Erythroblast (primary cell): ENCODE data around the gene HS3ST2.

ENCODE experiments used
- DNase-seq, 2 experiments: peaks; one replicate each; lab custom pipeline; 2025; lab: John Stamatoyannopoulos, UW
- GATA1 ChIP-seq: IDR thresholded peaks from 2 replicates; pipeline ENCODE4 v1.6.1; 2011; ENCODE audit warnings: low read depth, mild to moderate bottlenecking, control low read depth, low read length, moderate library complexity
- POLR2A ChIP-seq: IDR thresholded peaks from 2 replicates; pipeline ENCODE4 v1.6.1; 2011; ENCODE audit warnings: mild to moderate bottlenecking, low read length

Gene HS3ST2

DNA sequence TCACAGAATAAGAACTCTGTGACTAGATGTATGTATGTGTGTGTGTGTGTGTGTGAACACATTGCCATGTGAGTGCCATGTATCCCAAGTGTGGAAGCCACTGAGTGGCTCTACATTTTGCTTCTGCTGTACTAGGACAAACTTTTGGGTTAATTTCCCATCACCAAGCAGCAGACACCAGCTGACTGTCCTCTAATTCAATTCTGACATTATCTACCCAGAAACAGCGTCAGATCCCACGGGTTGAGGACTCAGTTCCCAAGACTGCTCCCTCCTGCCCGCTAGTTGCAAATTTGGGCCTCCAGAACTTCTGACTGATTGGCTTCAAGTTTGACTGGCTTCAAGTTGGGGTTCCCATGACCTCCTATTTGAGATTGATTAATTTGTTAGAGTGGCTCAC lies 29.2 kb downstream of the HS3ST2 start:
- TF ChIP-seq GATA1: no peak
- no peak for TF ChIP-seq POLR2A
- no peak for DNase-seq

DNA sequence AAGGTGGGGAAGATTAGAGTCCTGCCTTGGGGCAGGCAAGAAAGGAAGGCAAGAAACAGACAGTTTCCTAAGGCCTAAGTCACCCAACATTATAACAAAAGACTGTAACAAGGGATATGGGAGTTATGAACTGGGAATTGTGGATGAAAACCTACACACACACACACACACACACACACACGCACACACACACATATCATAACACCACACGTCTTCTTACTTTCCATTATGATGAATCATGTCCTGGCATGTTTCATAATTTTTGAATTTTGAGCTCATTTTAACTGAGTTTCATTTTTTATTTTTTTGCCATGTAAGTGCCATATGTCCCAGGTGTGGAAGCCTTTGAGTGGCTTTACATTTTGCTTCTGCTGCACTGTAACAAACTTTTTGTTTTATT lies 29.9 kb downstream of the HS3ST2 start:
- no peak for DNase-seq
- no peak for TF ChIP-seq POLR2A

DNA sequence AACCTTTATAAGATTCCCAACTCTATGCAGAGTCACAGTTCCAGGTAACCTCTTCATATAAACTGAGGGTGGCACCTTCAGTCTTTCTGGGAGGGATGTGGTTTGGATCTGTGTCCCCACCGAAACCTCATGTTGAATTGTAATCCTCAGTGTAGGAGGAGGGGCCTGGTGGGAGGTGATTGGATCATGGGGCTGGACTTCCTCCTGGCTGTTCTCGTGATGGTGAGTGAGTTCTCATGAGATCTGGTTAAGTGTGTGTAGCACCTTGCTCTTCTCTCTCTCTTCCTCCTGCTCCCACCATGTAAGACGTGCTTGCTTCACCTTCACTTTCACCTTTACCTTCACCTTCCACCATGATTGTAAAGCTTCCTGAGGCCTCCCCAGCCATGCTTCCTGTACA lies 30.5 kb downstream of the HS3ST2 start:
- DNase-seq: no peak
- TF ChIP-seq GATA1: no peak
- no peak for TF ChIP-seq POLR2A

DNA sequence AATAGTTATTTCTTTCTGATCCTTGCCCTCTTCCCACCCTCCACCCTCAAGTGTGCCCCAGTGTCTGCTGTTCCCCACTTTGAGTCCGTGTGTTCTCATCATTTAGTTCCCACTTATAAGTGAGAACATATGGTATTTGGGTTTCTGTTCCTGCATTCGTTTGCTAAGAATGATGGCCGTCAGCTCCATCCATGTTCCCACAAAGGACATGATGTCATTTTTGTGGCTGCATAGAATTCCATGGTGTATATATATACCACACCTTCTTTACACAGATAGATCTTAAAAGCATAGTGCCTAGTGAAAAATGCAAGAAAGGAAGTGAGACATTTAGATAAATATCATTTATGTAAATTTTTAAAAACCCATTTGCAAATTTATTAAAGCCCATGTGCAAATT lies 33.1 kb downstream of the HS3ST2 start:
- DNase-seq: no peak
- no peak for TF ChIP-seq GATA1
- no peak for TF ChIP-seq POLR2A

DNA sequence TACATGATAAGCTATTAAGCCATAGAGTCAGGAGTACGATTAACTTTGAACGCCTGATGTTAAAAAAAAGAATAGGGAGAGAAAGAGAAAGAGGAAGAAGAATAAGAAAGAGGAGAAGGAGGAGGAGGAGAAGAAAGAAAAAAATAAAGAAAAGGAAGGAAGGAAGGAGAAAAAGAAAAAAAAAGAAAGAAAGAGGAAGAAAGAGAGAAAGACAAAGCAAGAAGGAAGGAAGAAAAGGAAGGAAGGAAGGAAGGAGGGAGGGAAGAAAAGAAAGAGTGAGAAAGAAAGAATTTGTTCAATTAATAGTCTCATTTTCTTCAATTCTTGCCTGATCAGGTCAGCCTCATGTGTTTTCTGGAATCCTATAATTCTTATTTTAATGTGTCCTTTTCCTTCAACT lies 33.7 kb downstream of the HS3ST2 start:
- TF ChIP-seq GATA1 (no peak), POLR2A (no peak)
- no peak for DNase-seq

DNA sequence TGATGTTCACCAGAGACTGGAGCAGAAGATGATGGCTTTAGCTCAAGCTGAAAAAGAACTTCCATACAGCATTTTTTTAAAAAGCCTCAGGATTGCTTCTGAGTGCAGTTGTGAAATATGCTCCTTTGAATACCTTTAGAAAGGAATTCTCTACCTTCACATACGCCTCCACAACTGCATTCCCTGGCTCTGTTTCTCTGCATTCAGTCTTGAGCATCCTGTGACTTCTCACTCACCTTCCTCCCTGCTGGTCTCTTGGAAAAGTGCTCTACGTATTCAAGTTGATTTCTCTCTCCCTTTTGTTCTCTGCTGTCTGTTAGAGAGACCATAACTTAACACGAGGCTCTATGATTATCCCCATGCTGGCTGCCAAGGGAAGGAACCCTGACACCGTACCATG lies 34.5 kb downstream of the HS3ST2 start:
- no peak for DNase-seq
- TF ChIP-seq GATA1 (no peak), POLR2A (no peak)

DNA sequence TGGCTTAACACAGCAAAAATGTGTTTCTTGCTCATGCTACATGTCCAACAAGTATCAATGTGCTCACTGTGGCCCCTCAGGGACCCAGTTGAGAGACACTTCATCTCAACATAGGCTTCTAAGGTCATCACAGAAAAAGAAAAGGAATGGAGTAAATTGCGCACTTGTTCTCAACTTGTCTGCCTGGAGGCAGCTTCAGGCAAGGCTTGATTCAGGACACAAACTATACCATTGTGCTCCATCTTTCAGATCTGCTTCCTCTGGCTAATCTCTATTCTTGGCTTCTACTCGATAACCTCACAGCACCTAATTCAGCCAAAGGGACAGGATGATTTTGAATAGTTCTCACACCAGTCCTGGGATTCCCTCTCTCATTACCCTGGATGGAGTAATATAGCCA lies 35.6 kb downstream of the HS3ST2 start:
- DNase-seq: no peak
- no peak for TF ChIP-seq POLR2A
- no peak for TF ChIP-seq GATA1

DNA sequence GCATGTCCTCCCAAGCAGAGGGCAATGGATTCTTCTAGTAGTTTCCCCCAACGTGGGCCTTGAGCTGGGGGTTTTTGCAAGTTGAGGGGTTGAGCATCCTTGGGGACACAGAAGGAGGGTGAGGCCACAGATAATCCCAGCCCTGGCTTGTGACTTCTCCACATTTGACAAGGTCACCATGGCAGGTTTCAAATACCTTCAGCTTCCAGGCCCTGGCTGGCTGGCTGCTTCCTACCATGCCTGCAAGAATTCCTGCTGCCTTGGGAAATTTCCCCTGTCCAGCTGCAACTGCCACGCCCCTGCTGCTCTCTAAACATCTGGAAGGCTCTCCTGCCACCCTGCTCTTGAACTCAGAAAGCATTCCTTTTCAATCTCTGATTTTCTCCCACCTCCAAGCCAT lies 41.3 kb downstream of the HS3ST2 start:
- DNase-seq: no peak
- TF ChIP-seq GATA1 (no peak), POLR2A (no peak)

DNA sequence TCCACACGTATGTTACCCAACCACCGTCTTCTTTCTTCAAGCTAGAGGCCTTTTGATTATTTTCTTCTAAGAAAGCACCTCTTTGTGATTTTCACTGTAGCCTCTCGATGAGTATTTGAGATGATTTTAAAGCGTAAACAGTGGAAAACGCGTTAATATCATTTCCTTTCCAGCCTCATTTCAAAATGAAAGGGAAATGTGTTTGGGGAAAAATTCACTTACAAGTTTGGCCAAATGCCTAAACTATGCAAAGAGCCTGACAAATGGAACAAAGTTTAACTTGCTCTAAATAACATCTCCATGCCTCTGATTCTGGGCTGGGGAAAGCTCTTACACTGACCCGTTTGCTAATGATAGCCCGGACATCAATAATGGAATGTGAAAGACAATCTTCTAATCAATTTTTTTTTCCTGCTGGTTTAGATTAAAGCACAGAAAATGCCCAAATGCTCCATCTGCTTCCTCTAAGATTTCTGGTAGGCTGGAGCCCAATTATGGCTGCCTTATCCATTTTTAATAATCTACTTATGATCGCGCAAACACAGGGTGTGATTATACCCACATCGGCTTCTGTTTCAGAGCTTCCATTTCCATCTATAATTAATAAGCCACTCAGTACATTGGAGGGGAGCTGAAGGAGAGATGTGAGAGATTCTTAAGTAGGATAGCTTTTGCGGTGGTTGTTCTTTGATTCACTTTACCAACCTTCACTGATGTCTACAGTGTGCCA lies 43.5 kb downstream of the HS3ST2 start:
- DNase-seq: no peak
- TF ChIP-seq GATA1: no peak
- no peak for TF ChIP-seq POLR2A

DNA sequence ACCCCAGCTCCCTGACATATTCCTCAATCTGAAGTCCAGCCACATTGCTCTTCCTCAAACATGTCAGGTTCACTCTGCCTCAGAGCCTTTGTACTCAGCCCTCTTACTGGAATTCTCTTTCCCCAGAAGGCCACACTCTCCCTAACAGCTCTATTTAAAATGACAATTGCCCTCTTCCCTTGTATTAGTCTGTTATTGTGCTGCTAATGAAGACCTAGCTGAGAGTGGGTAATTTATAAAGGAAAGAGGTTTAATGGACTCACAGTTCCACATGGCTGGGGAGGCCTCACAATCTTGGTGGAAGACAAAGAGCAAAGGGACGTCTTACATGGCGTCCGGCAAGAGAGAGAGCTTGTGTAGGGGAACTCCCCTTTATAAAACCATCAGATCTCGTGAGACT lies 46.0 kb downstream of the HS3ST2 start:
- DNase-seq: no peak
- TF ChIP-seq POLR2A (no peak), GATA1 (no peak)

DNA sequence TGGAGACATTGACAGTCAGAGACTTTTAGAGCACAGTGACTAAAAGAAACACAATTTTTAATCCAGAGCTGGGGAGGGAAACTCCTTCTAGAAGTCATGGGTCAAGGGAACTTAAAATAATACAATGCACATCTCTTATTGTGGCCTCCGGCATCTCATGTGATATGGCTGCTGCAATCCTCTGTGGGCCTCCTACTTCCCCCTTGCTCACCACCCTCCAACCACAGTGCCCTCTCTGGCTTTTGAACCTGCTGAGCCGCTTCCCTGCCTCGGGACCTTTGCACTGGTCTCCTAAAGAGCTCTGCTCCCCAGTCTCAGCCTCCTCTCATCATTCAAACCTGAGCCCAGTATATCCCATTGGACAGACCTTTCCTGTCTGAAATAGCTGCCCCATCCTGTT lies 47.6 kb downstream of the HS3ST2 start:
- TF ChIP-seq GATA1: no peak
- no peak for TF ChIP-seq POLR2A
- no peak for DNase-seq

DNA sequence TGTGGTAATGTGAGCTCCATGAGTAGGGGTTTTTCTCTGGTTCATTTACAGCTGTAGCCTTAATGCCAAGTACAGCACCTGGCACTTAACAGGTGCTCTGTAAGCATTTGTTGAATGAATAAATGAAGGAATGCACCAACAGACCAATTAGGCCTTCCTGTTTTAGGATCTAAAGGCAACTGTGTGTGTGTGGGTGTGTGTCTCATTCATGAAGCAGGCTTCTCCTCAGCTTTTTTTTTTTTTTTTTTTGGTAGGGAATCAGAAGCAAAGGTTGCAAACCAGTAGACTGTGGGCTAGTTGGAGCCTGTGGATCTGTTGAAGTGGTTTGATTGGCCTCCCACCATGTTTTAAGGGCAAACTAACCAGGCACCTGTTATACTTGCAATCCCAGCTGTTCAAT lies 48.1 kb downstream of the HS3ST2 start:
- TF ChIP-seq POLR2A (no peak), GATA1 (no peak)
- DNase-seq: no peak

DNA sequence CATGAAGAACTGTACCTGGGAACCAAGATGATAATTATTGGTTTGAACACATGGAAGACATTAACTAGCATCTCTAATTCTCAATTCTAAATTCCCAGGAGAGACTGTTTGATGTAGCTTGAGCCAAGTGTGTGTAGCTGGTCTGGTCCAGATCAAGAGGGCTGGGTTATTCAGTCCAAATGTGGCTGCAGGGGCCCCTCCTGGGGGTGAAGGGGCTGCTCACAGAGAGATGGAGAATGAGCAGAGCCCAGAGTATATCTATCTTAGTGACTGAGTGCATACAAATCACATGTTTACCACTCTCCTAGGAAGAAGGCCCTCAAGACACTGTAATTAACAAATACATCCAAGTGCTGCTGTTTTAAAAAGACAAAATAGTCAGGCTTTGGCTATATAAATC lies 50.4 kb downstream of the HS3ST2 start:
- DNase-seq: no peak
- no peak for TF ChIP-seq POLR2A
- TF ChIP-seq GATA1: no peak

DNA sequence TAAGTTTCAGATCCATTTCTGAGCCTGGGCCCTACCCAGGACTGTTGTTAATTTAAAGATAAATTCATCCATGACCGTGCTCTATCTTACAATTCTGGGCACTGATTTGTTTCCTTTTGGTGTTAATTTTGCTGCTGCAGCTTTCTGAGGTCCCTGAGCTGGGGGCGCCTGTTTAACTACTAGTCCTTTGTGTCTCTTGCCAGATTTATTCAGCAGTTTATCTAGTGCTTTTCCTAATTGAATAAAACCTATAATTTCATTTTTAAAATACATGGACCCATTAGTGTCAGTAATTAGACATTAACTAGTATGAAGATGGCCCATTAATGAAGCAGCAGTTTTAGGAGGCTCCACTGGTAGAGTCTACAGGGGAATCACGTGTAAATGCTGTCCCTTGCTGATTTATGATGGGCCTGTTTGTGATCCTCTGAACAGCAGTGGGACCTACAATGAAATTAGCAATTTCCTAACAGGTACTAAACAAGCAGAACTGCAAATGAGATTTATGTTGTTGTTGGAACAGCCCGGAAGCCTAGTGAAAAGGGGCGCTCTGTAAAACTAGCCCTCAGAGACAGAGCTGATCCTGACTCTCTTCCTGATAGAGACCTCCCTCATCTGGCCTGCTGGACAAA lies 54.7 kb downstream of the HS3ST2 start:
- no peak for TF ChIP-seq POLR2A
- no peak for TF ChIP-seq GATA1
- DNase-seq: no peak

DNA sequence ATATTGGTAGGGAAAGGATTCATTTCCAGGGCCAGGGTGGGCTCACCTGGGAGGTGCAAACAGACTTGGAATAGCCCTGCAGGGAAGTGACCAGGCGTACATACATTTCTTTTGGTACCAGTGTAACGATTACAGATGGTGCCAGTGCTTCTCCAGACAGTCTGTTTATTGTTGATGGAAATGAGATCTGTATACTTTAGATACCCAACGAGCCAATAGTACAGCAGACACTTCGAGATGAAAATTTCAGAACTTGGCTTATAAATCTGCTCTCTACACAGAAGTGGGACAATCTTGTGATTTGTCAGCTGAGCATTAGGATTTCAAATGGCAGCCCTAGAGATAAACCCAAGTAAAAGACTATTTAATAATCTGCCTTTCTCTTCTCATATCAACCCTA lies 57.9 kb downstream of the HS3ST2 start:
- TF ChIP-seq POLR2A: no peak
- no peak for TF ChIP-seq GATA1
- no peak for DNase-seq
